Activated naive CD4-positive, alpha-beta T cell treated with anti-CD3 and anti-CD28 coated beads, Interleukin-2, amount 50 U/mL, for 16 hours (primary cell): ENCODE measurements around the gene DBN1.
A peak's percentile ranks its signal among the peaks of the same experiment; 100 is the strongest.
"Not testable (repeated sequence)": the region's sequence is repeated elsewhere in the genome, so short reads cannot be mapped to it uniquely, and the experiment has no call there.

Source experiments
- DNase-seq: peaks from one replicate; pipeline ENCODE4 v3.0.0-alpha.2; 2020

The DBN1 gene

GRCh38 chr5:177490992-177491391 is 17.6 kb upstream of the DBN1 start:
- DNase-seq: no peak

- no peak for DNase-seq
These were observed 17.0 kb upstream of the DBN1 start for GRCh38 chr5:177490311-177490991.

- no peak for DNase-seq
These were observed 15.8 kb upstream of the DBN1 start for GRCh38 chr5:177489119-177489716.

- DNase-seq: no peak
These were observed 14.5 kb upstream of the DBN1 start for GRCh38 chr5:177487975-177488374.

GRCh38 chr5:177487144-177487543 is 13.7 kb upstream of the DBN1 start:
- no peak for DNase-seq

- no peak for DNase-seq
These were observed 12.8 kb upstream of the DBN1 start for GRCh38 chr5:177486256-177486655.

- DNase-seq: not testable (repeated sequence)
These were observed 12.3 kb upstream of the DBN1 start for GRCh38 chr5:177485753-177486152.

GRCh38 chr5:177484902-177485549 is 11.6 kb upstream of the DBN1 start:
- no peak for DNase-seq

GRCh38 chr5:177483994-177484901 is 10.8 kb upstream of the DBN1 start:
- DNase-seq: no peak

GRCh38 chr5:177483042-177483441 is 9.6 kb upstream of the DBN1 start:
- DNase-seq: no peak

GRCh38 chr5:177482359-177482795 is 8.9 kb upstream of the DBN1 start:
- DNase-seq: no peak

GRCh38 chr5:177479774-177480173 is 6.3 kb upstream of the DBN1 start:
- no peak for DNase-seq

- DNase-seq: peak; percentile 46
These were observed 5.5 kb upstream of the DBN1 start for GRCh38 chr5:177478711-177479646.

- DNase-seq: no peak
These were observed 4.5 kb upstream of the DBN1 start for GRCh38 chr5:177477701-177478477.

- no peak for DNase-seq
These were observed 3.2 kb upstream of the DBN1 start for GRCh38 chr5:177476531-177477233.

GRCh38 chr5:177475563-177476427 is 2.4 kb upstream of the DBN1 start:
- no peak for DNase-seq

- DNase-seq: no peak
These were observed 1.6 kb upstream of the DBN1 start for GRCh38 chr5:177474846-177475562.

- DNase-seq: no peak
These were observed 605 bp upstream of the DBN1 start for GRCh38 chr5:177474002-177474476.
